ENCODE measurements around the gene ENSA.
"Not testable (repeated sequence)": the region's sequence is repeated elsewhere in the genome, so short reads cannot be mapped to it uniquely, and the experiment has no call there.

Gene ENSA

DNA sequence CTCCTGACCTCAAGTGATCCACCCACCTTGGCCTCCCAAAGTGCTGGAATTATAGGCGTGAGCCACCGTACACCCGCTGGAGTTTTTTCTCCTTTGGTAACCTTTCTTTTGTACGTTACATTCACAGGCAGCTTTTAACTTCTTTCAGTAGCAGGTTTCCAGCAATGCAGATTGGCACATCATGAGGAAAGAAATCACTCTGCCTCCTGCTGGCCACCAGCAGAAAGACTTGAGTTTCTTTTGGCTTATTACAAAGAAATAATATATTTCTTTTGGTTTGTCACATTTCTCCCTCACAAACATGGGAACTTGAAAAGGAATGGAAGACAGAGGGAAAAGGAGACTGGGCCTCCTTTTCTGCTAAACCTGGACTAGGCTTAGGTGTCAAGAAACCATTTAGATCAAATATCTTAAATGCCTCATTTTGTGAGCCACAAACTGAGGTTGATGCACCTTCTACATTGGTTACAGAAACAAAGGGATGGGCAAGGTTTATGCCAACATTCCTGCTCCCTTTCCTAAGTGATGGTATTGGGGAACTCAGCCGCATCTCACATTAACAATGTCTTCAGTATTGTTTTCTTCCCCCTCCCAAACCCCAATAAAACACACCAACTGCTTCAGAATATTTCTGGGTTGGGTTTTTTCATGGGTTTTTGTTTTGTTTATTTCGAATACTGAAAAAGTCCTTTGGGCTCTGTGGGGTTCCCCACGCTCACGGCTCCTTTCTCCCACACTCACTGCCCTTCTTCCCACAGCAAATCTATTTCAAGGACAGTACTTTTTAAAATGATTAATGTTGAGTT, 7.7 kb downstream of the ENSA start:
- DNase-seq: peak; percentile 47 to 59

DNA sequence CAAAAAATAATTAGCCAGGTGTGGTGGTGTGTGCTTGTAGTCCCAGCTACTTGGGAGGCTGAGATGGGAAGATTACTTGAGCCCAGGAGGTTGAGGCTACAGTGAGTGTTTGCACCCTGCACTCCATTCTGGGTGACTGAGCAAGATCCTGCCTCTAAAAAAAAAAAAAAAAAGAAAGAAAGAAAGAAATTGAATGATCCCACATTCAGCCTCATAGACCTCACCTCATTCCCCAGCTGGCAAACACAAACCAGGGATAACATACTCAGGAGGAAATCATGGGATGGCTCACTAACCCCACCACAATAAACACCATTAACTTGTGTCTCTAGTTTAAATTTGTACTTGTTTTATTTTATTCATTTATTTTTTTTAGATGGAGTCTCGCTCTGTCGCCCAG, 8.5 kb downstream of the ENSA start:
- no peak for DNase-seq

- no peak for DNase-seq
Observed at GRCh38 chr1:150619576-150620509, 9.6 kb downstream of the ENSA start.

DNA sequence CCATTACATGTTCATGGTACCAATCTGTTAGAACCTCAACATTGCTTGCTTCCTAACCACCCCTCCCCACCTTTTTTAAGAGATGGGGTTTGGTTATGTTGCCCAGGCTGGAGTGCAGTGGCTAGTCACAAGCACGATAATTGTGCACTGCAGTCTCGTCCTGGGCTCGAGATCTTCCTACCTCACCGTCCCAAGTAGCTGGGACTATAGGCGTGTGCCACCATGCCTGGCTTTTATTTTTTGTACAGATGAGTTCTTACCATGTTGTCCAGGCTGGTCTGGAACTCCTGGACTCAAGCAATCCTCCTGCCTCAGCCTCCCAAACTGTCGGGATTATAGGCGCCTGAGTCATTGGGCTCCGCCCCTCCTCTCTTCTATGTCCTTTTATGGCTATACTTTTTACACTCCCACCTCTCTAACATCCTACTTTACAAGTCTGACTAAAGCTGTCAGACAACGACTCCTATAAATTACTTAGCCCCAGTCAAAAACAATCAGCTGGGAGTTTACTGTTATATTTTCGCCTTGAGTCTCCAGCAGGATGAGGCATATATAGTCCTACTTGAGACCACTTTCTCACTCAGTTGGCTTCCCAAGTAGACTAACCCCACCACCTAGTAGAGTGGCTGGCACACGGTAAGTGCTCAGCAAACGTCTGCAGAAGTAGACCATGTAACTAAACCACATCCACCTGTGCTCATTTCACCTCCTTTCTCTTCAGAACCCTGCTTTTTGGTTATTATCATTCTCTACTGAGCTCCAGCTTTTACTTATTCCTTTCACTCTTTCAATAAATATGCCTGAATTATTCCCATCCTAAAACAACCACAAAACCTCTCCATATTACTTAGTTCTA, 13.8 kb downstream of the ENSA start:
- no peak for DNase-seq

DNA sequence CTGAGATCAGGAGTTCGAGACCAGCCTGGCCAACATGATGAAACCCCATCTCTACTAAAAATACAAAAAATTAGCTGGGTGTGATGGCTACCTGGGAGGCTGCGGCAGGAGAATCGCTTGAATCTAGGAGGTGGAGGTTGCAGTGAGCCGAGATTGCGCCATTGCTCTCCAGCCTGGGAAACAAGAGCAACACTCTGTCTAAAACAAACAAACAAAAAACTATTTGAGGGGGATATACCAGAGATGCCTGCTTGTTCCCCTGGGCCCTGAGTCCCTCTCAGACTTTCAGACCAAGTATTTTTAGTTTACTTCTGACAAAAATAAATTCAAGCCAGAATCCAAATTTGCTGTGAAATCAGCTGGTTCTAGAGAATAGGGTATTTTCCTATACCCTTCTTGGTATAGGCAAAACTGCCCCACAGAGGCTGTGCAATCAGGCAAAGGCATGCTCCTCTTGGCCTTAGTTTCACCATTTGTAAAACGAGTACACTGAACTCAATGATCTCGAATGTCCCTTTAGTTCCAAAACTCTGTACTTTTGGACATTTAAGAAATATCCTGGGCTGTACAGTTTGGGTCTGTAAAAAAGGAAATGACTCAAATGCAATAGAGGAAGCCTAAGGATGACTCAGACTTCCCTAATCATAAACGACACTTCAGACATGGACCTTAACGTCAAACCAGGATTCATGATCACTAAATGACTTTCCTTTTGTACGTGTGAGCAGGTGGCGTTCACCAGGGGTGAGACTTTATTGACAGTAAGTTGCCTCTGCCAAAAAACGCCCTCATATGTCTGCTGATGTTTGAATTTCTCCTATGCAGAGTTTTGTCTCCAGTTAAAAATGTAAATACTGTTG, 16.1 kb downstream of the ENSA start:
- DNase-seq: peak; percentile 49 to 60

GRCh38 chr1:150612014-150612345, 17.4 kb downstream of the ENSA start:
- DNase-seq: no peak

DNA sequence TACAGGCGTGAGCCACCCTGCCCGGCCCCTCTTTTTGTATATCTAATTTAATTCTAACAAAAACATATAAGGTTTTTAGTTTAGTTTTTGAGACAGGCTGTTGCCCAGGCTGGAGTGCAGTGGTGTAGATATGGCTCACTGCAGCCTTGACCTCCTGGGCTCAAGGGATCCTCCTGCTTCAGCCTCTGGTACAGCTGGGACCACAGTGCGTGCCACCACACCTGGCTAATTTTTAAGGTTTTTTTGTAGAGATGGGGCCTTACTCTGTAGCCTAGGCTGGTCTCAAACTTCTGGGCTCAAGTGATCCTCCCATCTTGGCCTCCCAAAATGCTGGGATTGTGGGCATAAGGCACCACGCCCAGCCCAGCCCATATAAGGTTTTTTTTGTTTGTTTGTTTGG, 18.8 kb downstream of the ENSA start:
- DNase-seq: no peak

- DNase-seq: no peak
Observed at GRCh38 chr1:150609732-150610131, 19.7 kb downstream of the ENSA start.

DNA sequence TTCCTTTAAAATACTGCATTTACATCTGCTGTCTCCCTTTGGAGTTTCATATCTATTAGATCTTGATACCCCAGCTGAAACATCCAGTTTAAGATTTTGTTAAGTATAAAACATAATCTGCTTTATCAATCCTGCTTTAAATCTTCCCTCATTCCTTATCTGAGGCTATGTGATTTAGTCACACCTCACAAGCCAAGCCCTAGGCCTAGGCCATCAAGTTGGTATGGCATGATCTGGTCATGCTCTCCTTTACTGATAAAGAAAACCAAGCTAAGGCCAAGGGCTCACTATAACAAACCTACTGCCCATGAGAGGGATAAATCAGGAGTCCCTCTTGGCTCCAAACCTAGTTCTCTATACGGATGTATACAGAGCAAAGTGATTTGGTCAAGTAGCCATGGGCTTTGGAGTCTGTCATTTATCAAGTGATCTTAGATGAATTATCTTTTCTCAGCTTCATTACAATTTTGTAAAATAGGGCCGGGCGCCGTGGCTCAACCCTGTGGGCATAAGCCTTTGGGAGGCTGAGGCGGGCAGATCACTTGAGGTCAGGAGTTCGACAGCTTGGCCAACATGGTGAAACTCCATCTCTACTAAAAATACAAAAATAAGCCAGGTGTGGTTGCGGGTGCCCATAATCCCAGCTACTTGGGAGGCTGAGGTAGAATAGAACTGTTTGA, 22.8 kb downstream of the ENSA start:
- no peak for DNase-seq

DNA sequence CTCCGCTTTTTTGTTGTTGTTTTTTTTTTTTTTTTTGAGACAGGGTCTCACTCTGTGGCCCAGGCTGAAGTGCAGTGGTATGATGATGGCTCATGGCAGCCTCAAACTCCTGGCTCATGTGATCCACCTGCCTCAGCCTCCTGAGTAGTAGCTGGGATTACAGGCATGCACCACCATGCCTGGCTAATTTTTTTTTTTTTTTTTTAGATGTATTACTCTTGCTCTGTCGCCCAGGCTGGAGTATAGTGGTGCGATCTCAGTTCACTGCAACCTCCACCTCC, 24.0 kb downstream of the ENSA start:
- not testable (repeated sequence) for DNase-seq

- DNase-seq: no peak
Observed at GRCh38 chr1:150604226-150604588, 25.2 kb downstream of the ENSA start.

DNA sequence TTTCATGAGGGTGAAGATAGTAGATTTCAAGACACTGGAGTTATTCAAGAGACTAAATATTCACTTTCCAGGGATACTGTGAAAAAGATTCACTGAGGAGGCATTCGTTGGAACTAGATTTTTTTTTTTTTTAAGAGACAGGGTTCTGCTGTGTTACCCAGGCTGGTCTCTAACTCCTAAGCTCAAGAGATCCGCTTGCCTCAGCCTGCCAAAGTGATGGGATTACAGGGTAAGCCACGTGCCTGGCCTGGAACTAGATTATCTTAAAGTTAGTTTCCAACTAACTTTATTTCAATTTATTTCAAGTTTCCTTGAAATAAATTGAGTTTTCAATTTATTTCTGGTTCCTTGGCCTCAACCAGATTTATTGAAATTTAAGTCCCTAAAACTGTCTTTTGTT, 25.7 kb downstream of the ENSA start:
- no peak for DNase-seq

- not testable (repeated sequence) for DNase-seq
Observed at GRCh38 chr1:150602372-150602771, 27.0 kb downstream of the ENSA start.

GRCh38 chr1:150601540-150601939, 27.9 kb downstream of the ENSA start:
- DNase-seq: no peak

DNA sequence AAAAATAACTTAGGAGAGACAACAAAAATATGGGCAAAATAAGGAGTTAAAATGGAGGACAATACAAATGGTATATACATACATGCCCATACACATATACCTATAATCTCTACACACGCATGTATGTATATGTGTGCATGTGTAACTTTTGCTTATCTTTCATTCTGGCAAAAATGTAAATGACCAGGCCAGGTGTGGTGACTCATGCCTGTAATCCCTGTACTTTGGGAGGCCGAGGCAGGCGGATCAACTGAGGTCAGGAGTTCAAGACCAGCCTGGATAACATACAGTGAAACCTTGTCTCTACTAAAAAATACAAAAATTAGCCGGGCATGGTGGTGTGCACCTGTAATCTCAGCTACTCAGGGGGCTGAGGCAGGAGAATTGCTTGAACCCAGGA, 31.1 kb downstream of the ENSA start:
- DNase-seq: not testable (repeated sequence)

DNA sequence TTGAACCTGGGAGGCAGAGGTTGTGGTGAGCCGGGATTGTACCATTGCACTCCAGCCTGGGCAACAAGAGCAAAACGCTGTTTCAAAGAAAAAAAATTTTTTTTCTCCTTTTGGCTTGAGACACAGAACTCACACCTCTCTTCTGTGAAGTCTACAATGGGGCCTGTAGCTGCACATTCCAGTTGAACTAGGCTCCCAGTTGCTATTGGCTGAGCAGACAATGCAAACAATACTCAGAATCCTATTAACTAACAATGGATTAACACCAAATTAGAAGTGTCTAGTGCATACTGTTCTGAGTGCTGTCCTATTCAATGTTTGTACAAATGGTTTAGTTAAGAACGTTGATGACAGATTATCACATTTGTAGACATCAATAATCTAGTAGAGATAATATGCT, 32.4 kb downstream of the ENSA start:
- DNase-seq: no peak

GRCh38 chr1:150596095-150596892, 33.1 kb downstream of the ENSA start:
- DNase-seq: no peak

- DNase-seq: no peak
Observed at GRCh38 chr1:150582371-150582770, 47.0 kb downstream of the ENSA start.

DNA sequence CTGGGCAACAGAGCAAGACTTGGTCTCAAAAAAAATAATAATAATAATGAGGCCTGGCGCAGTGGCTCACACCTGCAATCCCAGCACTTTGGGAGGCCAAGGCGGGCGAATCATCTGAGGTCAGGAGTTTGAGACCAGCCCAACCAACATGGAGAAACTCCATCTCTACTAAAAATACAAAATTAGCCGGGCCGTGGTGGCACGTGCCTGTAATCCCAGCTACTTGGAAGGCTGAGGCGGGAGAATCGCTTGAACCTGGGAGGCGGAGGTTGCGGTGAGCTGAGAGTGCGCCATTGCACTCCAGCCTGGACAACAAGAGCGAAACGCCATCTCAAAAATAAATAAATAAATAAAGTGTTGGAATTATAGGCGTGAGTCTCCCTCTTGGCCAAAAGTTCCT, 47.5 kb downstream of the ENSA start:
- DNase-seq: not testable (repeated sequence)

DNA sequence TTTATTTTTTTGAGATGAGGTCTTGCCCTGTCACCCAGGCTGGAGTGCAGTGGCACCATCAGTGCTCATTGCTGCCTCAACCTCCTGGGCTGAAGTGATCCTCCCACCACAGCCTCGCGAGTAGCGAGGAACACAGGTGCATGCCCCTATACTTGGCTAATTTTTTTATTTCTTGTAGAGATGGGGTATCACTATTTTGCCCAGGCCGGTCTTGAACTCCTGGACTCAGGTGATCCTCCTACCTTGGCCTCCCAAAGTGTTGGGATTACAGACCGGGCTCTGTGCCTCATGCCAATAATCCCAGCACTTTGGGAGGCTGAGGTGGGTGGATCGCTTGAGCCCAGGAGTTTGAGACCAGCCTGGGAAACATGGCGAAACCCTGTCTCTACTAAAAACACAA, 48.0 kb downstream of the ENSA start:
- DNase-seq: not testable (repeated sequence)

DNA sequence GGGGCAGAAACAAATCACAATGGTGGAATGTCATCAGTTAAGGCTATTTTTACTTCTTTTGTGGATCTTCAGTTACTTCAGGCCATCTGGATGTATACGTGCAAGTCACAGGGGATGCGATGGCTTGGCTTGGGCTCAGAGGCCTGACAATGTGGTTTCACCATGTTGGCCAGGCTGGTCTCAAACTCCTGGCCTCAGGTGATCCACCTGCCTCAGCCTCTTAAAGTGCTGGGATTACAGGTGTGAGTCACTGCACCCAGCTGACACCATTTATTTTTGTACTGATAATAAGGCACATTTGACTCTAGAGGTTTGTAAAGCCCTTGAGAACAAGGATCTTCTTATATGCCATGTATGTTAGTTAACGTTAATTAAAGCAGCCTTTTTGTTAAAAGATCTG, 48.4 kb downstream of the ENSA start:
- not testable (repeated sequence) for DNase-seq

Data from activated CD4-positive, alpha-beta T cell treated with anti-CD3 and anti-CD28 coated beads, Interleukin-2, amount 50 U/mL, for 48 hours (primary cell).